H1 (cell line): ENCODE data around the gene CASR. TPM values are rescaled to one million over a fixed set of nuclear protein-coding genes. Genes with fewer than 3 reads are reported as not detected.

Experiments
- CTCF ChIA-PET: fragments of 300-600 bp; sonication (Branson Sonifier 250); formaldehyde crosslinking; loops from one replicate; lab custom pipeline; 2021; ENCODE audit not compliant: partially characterized antibody; lab: Charles Lee
- POLR2A ChIA-PET: fragments of 300-600 bp; sonication (Branson Sonifier 250); formaldehyde crosslinking; loops from one replicate; lab custom pipeline; 2021; ENCODE audit warnings: inconsistent platforms; ENCODE audit not compliant: partially characterized antibody; lab: Charles Lee
- DNase-seq, 2 experiments: peaks; one replicate each; pipeline versions ENCODE4 v3.0.0 to v3.0.0-alpha.2; 2010 to 2022; ENCODE audit warnings: low spot score in 2 of 2, low read depth in 1 of 2, mixed read lengths in 1 of 2
- FAIRE-seq: peaks from 2 replicates; lab custom pipeline; 2011; peaks lifted over from hg19 to GRCh38; lab: Jason Lieb, UNC
- H2AFZ ChIP-seq: 2 replicates; pipeline ENCODE4 v1.8.1; 2012; ENCODE audit warnings: low read length, inconsistent platforms
- H2AK5ac ChIP-seq: 2 replicates; pipeline ENCODE4 v1.6.1; 2013; ENCODE audit warnings: low read depth, low read length
- H2BK120ac ChIP-seq: replicated peaks from 2 replicates; pipeline ENCODE3; 2013; ENCODE audit warnings: low read depth, low read length, inconsistent platforms
- H2BK12ac ChIP-seq: 2 replicates; pipeline ENCODE4 v1.6.1; 2013; ENCODE audit warnings: low read depth, low read length
- H2BK15ac ChIP-seq: 2 replicates; pipeline ENCODE4 v1.6.1; 2013; ENCODE audit warnings: low read length
- H2BK20ac ChIP-seq: 2 replicates; pipeline ENCODE4 v1.6.1; 2013; ENCODE audit warnings: low read length
- H2BK5ac ChIP-seq: 2 replicates; pipeline ENCODE4 v1.6.1; 2013; ENCODE audit warnings: low read depth, low read length
- H3K14ac ChIP-seq: 2 replicates; pipeline ENCODE4 v1.6.1; 2013; ENCODE audit warnings: inconsistent platforms; ENCODE audit not compliant: insufficient read length
- H3K18ac ChIP-seq: 2 replicates; pipeline ENCODE4 v1.6.1; 2013; ENCODE audit warnings: low read length; ENCODE audit errors: extremely low read depth
- H3K23ac ChIP-seq: 2 replicates; pipeline ENCODE4 v1.6.1; 2013; ENCODE audit warnings: inconsistent platforms; ENCODE audit not compliant: insufficient read length
- H3K23me2 ChIP-seq: 2 replicates; pipeline ENCODE4 v1.6.1; 2013; ENCODE audit warnings: low read depth, low read length
- H3K27ac ChIP-seq: 2 replicates; pipeline ENCODE4 v1.6.1; 2011; ENCODE audit warnings: low read depth, low read length, inconsistent platforms
- H3K27me3 ChIP-seq, 4 experiments: replicated peaks in 1 of 4; 1 replicate in 1 of 4; 2 replicates in 3 of 4; pipeline versions ENCODE4 v1.6.1 to v1.8.1; 2011 to 2013; ENCODE audit warnings: low read length in 3 of 4, mild to moderate bottlenecking in 3 of 4, inconsistent platforms in 2 of 4, mixed read lengths in 2 of 4, moderate library complexity in 1 of 4; ENCODE audit not compliant: control insufficient read depth in 3 of 4, insufficient read depth in 3 of 4; ENCODE audit errors: extremely low read depth in 1 of 4
- H3K36me3 ChIP-seq, 4 experiments: 2 replicates each; pipeline versions ENCODE4 v1.6.1 to v1.8.1; 2011 to 2013; ENCODE audit warnings: mild to moderate bottlenecking in 4 of 4, low read length in 3 of 4, moderate library complexity in 2 of 4, control low read depth in 1 of 4, inconsistent platforms in 1 of 4; ENCODE audit not compliant: insufficient read depth in 4 of 4, control insufficient read depth in 2 of 4
- H3K4ac ChIP-seq: replicated peaks from 2 replicates; pipeline ENCODE3; 2013; ENCODE audit warnings: low read length, low read depth, mixed read lengths, inconsistent platforms; ENCODE audit not compliant: insufficient read length
- H3K4me1 ChIP-seq, 4 experiments: replicated peaks in 1 of 4; 1 replicate in 1 of 4; 2 replicates in 3 of 4; pipeline versions ENCODE4 v1.6.1 to v1.8.1; 2011 to 2013; ENCODE audit warnings: low read length in 3 of 4, inconsistent platforms in 2 of 4, mixed read lengths in 1 of 4; ENCODE audit not compliant: insufficient read depth in 4 of 4, control insufficient read depth in 3 of 4
- H3K4me2 ChIP-seq, 2 experiments: 2 replicates each; pipeline versions ENCODE4 v1.6.1 to v1.8.1; 2011 to 2013; ENCODE audit warnings: low read depth in 2 of 2, low read length in 2 of 2, control low read depth in 1 of 2, inconsistent platforms in 1 of 2, mild to moderate bottlenecking in 1 of 2; ENCODE audit not compliant: insufficient read depth in 1 of 2
- H3K4me3 ChIP-seq, 4 experiments: fragments of 200-600, 300-600 bp in 1 of 4; sonication (generic), shearing (Covaris generic), sonication (Bioruptor Twin) in 1 of 4; 2 replicates each; pipeline versions ENCODE4 v1.5.1 to v1.8.1; 2011 to 2016; ENCODE audit warnings: low read length in 4 of 4, low read depth in 3 of 4, control low read depth in 2 of 4, inconsistent platforms in 2 of 4, mild to moderate bottlenecking in 2 of 4, mixed read lengths in 1 of 4, moderate library complexity in 1 of 4; ENCODE audit not compliant: insufficient read depth in 2 of 4; ENCODE audit errors: extremely low read depth in 1 of 4
- H3K56ac ChIP-seq: replicated peaks from 2 replicates; pipeline ENCODE3; 2013; ENCODE audit warnings: low read depth, mild to moderate bottlenecking, mixed read lengths, low read length, inconsistent platforms; ENCODE audit not compliant: insufficient read length
- H3K79me1 ChIP-seq: 2 replicates; pipeline ENCODE4 v1.6.1; 2013; ENCODE audit warnings: low read depth, low read length, control low read depth
- H3K79me2 ChIP-seq, 2 experiments: 2 replicates each; pipeline versions ENCODE4 v1.6.1 to v1.8.1; 2012 to 2013; ENCODE audit warnings: low read length in 2 of 2, mild to moderate bottlenecking in 2 of 2, inconsistent platforms in 1 of 2; ENCODE audit not compliant: insufficient read depth in 2 of 2, control insufficient read depth in 1 of 2
- H3K9ac ChIP-seq, 4 experiments: replicated peaks in 1 of 4; 1 replicate in 1 of 4; 2 replicates in 3 of 4; pipeline versions ENCODE4 v1.6.1 to v1.8.1; 2011 to 2013; ENCODE audit warnings: low read depth in 3 of 4, low read length in 3 of 4, control low read depth in 2 of 4, mild to moderate bottlenecking in 2 of 4, moderate library complexity in 2 of 4, inconsistent platforms in 1 of 4; ENCODE audit errors: extremely low read depth in 1 of 4
- H3K9me3 ChIP-seq, 2 experiments: 2 replicates each; pipeline versions ENCODE4 v1.6.1 to v1.8.1; 2012 to 2013; ENCODE audit warnings: mild to moderate bottlenecking in 2 of 2, moderate library complexity in 2 of 2, control low read depth in 1 of 2, inconsistent platforms in 1 of 2, low read depth in 1 of 2, low read length in 1 of 2, mixed read lengths in 1 of 2; ENCODE audit not compliant: insufficient read depth in 2 of 2
- H4K20me1 ChIP-seq, 2 experiments: replicated peaks in 1 of 2; 2 replicates each; pipeline versions ENCODE3 to v1.8.1; 2011 to 2013; ENCODE audit warnings: inconsistent platforms in 2 of 2, low read length in 2 of 2, mild to moderate bottlenecking in 1 of 2; ENCODE audit not compliant: insufficient read depth in 2 of 2, control insufficient read depth in 1 of 2
- H4K5ac ChIP-seq: 2 replicates; pipeline ENCODE4 v1.6.1; 2013; ENCODE audit warnings: low read length, low read depth, mixed read lengths, inconsistent platforms; ENCODE audit not compliant: insufficient read length
- H4K8ac ChIP-seq: 2 replicates; pipeline ENCODE4 v1.8.0; 2013; ENCODE audit warnings: mild to moderate bottlenecking, moderate library complexity, low read length, inconsistent platforms; ENCODE audit not compliant: insufficient read depth; ENCODE audit errors: extremely low read depth
- H4K91ac ChIP-seq: replicated peaks from 2 replicates; pipeline ENCODE3; 2013; ENCODE audit warnings: low read length, mixed read lengths, inconsistent platforms; ENCODE audit not compliant: insufficient read length
- ASH2L ChIP-seq: fragments of 200-600, 300-600 bp; sonication (generic); IDR thresholded peaks from one replicate; pipeline ENCODE4 v1.7.1; 2017; ENCODE audit warnings: low read length
- CBX8 ChIP-seq: fragments of 300-800, 300-1000 bp; sonication (generic); IDR thresholded peaks from 2 replicates; pipeline ENCODE4 v1.7.1; 2016; ENCODE audit warnings: low read depth, low read length, borderline replicate concordance
- CTBP2 ChIP-seq: IDR thresholded peaks from 2 replicates; pipeline ENCODE4 v1.7.0; 2011; ENCODE audit warnings: borderline replicate concordance, mild to moderate bottlenecking, moderate library complexity, mixed read lengths, low read length; ENCODE audit not compliant: insufficient read depth, insufficient read length
- FOSL1 ChIP-seq: IDR thresholded peaks from 2 replicates; pipeline ENCODE4 v1.6.1; 2011; ENCODE audit warnings: mild to moderate bottlenecking, low read depth, low read length, moderate library complexity; ENCODE audit not compliant: insufficient read depth
- GABPA ChIP-seq: IDR thresholded peaks from 2 replicates; pipeline ENCODE4 v1.6.1; 2011; ENCODE audit warnings: mild to moderate bottlenecking, low read length, moderate library complexity, borderline replicate concordance; ENCODE audit not compliant: insufficient read depth
- KDM4A ChIP-seq: IDR thresholded peaks from one replicate; pipeline ENCODE4 v1.7.1; 2012; ENCODE audit warnings: low read depth, mild to moderate bottlenecking, moderate library complexity, low read length, inconsistent platforms; ENCODE audit not compliant: severe bottlenecking
- RAD21 ChIP-seq, 2 experiments: IDR thresholded peaks in 1 of 2; conservative IDR thresholded peaks in 1 of 2; 2 replicates each; pipeline ENCODE4 v1.6.1; 2011; ENCODE audit warnings: low read depth in 2 of 2, low read length in 2 of 2, improper control_type of control experiment in 1 of 2, inconsistent platforms in 1 of 2, mild to moderate bottlenecking in 1 of 2, moderate library complexity in 1 of 2
- RBBP5 ChIP-seq: IDR thresholded peaks from 2 replicates; pipeline ENCODE4 v1.7.1; 2012; ENCODE audit warnings: low read depth, mild to moderate bottlenecking, inconsistent platforms, low read length, moderate library complexity, borderline replicate concordance
- SRF ChIP-seq: IDR thresholded peaks from 2 replicates; pipeline ENCODE4 v1.6.1; 2011; ENCODE audit warnings: mild to moderate bottlenecking, low read depth, low read length, moderate library complexity
- WGBS, 2 experiments: shearing (Covaris generic) in 1 of 2; methylation state at CpG; one replicate each; pipeline versions ENCODE4 v1.1.6 to v1.1.7; 2013 to 2015; ENCODE audit warnings: low lambda C conversion rate in 2 of 2, mixed read lengths in 2 of 2, inconsistent platforms in 1 of 2, low coverage in 1 of 2, missing lambda C conversion rate in 1 of 2; ENCODE audit not compliant: insufficient replicate concordance in 2 of 2, insufficient coverage in 1 of 2, insufficient read length in 1 of 2; ENCODE audit errors: extremely low coverage in 1 of 2, missing lambda C conversion rate in 1 of 2; 5-methylcytosine and 5-hydroxymethylcytosine counted together
- polyA plus RNA-seq, 7 experiments: library from polyadenylated mRNA; depleted of rRNA in 3 of 7; stranded (reverse) in 5 of 7; unstranded in 2 of 7; fragments of >200 nt in 5 of 7; fragments of 200-250 nt in 2 of 7; gene quantifications; 1 replicate in 5 of 7; 2 replicates in 1 of 7; 4 replicates in 1 of 7; pipeline versions ENCODE4 v1.2.1 to v1.2.3, GENCODE V29; 2011 to 2013; ENCODE audit warnings: missing spikeins in 2 of 7, mixed read lengths in 2 of 7
- total RNA-seq: library from RNA; stranded (reverse); fragmentation: NEBNext Ultra II Directional; extraction: Animal tissue kit (Norgen Biotek cat#: 25700); gene quantifications from 2 replicates; pipeline ENCODE4 v1.2.1, GENCODE V29; 2021
- TF ChIP-seq, protein P1 (sequence below): IDR thresholded peaks from 2 replicates; pipeline ENCODE4 v1.6.1; 2012; ENCODE audit warnings: inconsistent platforms

Gene CASR
- total and polyA plus RNA-seq, 2 of the 8 experiments (the other 6 are each of a cell fraction or from before 2014, with no cell fraction given): 0.36 to 0.58 TPM

- Histone ChIP-seq H3K79me1 (no peaks in the 10 kb centered on the region), H2BK5ac (no peak overlapping the region), H2BK15ac (no peak overlapping the region), H3K23ac (no peak overlapping the region), H4K20me1 (no peaks in the 10 kb centered on the region), H3K18ac (no peak overlapping the region), H2AK5ac (no peak overlapping the region), H4K5ac (no peak overlapping the region), H3K4me1 (peaks cover 0 to 3% (median 1%) of the 10 kb centered on the region in 4 experiments; a peak in 3 of 7 replicates), H3K79me2 (no peaks in the 10 kb centered on the region), H3K14ac (no peak overlapping the region), H4K8ac (no peak overlapping the region), H3K36me3 (no peaks in the 10 kb centered on the region), H3K9me3 (peaks cover 0 to 5% of the 10 kb centered on the region in 2 experiments; a peak in 1 of 4 replicates), H3K4me3 (no peak overlapping the region), H2BK12ac (no peak overlapping the region), H3K4me2 (no peak overlapping the region), H2BK120ac (no peak overlapping the region), H3K56ac (no peak overlapping the region), H3K4ac (no peak overlapping the region), H3K27me3 (no peaks in the 10 kb centered on the region; a peak in 1 of 7 replicates), H2AFZ (no peak overlapping the region), H3K23me2 (0 out of 2 replicates have a peak, but pooled peaks cover 2% of the 10 kb centered on the region), H3K27ac (no peak overlapping the region), H4K91ac (no peak overlapping the region), H3K9ac (no peak overlapping the region), H2BK20ac (no peak overlapping the region)
- ChIA-PET CTCF (no interaction called here), POLR2A (no interaction called here)
- DNase-seq (no peak), FAIRE-seq (no peak)
- 85% methylated on average over 2 of the region's 2 CpGs; no CpG with 5 or more reads in 1 of the 2 experiments for WGBS, 2 experiments
- TF ChIP-seq ASH2L (no peak), KDM4A (no peak), RAD21 (IDR thresholded peaks at IDR 0.05 in 1 of 2, conservative IDR thresholded peaks at IDR 0.05 in 1 of 2; ENCODE audit: low read depth in 2 of 2, low read length in 2 of 2) (no peak), CBX8 (no peak), GABPA (no peak), SRF (no peak), FOSL1 (no peak), RBBP5 (no peak), CTBP2 (no peak)
- TF ChIP-seq, protein P1, sequence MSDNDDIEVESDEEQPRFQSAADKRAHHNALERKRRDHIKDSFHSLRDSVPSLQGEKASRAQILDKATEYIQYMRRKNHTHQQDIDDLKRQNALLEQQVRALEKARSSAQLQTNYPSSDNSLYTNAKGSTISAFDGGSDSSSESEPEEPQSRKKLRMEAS: no peak
Measured at GRCh38 chr3:122318620-122319019, 135.2 kb downstream of the CASR start.
